OCI-LY1 (cell line): Measurements from ENCODE around the gene ZBTB21.

Source experiments
- H2AFZ ChIP-seq: fragments of 200-600 bp; sonication (generic), shearing (Covaris generic); 2 replicates; pipeline ENCODE4 v1.6.0; 2014; ENCODE audit warnings: antibody characterized with exemption, mild to moderate bottlenecking, low read length
- H3F3A ChIP-seq: fragments of 200-600 bp; sonication (generic), shearing (Covaris generic); 2 replicates; pipeline ENCODE4 v1.6.0; 2014; ENCODE audit warnings: mild to moderate bottlenecking, antibody characterized with exemption, low read length, moderate library complexity; ENCODE audit not compliant: insufficient read depth
- H3K27ac ChIP-seq: fragments of 200-600 bp; sonication (generic); 2 replicates; pipeline ENCODE4 v1.5.1; 2014; ENCODE audit warnings: low read length, mixed run types, mild to moderate bottlenecking, low read depth; ENCODE audit not compliant: poor library complexity, severe bottlenecking
- H3K27me3 ChIP-seq: fragments of 200-600 bp; sonication (generic); 2 replicates; pipeline ENCODE4 v1.6.0; 2014; ENCODE audit warnings: antibody characterized with exemption, mild to moderate bottlenecking, low read length, moderate library complexity; ENCODE audit not compliant: insufficient read depth
- H3K36me3 ChIP-seq: fragments of 200-600 bp; sonication (generic); 2 replicates; pipeline ENCODE4 v1.6.1; 2014; ENCODE audit warnings: mild to moderate bottlenecking, antibody characterized with exemption, low read length, moderate library complexity, mixed read lengths; ENCODE audit not compliant: insufficient read depth
- H3K4me1 ChIP-seq: fragments of 200-600 bp; sonication (generic); 2 replicates; pipeline ENCODE4 v1.5.1; 2014; ENCODE audit warnings: mild to moderate bottlenecking, low read length, moderate library complexity; ENCODE audit not compliant: insufficient read depth, severe bottlenecking
- H3K4me2 ChIP-seq: fragments of 200-600 bp; sonication (generic), shearing (Covaris generic); 2 replicates; pipeline ENCODE4 v1.6.1; 2014; ENCODE audit warnings: low read length
- H3K4me3 ChIP-seq: fragments of 200-600 bp; sonication (generic); 2 replicates; pipeline ENCODE4 v1.5.1; 2014; ENCODE audit warnings: low read length, low read depth, mild to moderate bottlenecking, mixed read lengths; ENCODE audit not compliant: poor library complexity, severe bottlenecking
- H3K79me2 ChIP-seq: fragments of 200-600 bp; shearing (Covaris generic); 2 replicates; pipeline ENCODE4 v1.6.1; 2016; ENCODE audit warnings: mixed run types, low read length, mixed read lengths; ENCODE audit not compliant: insufficient read depth
- H3K9ac ChIP-seq: fragments of 200-600 bp; sonication (generic), shearing (Covaris generic); 2 replicates; pipeline ENCODE4 v1.6.1; 2014; ENCODE audit warnings: mild to moderate bottlenecking, low read length, mixed read lengths
- H3K9me2 ChIP-seq: fragments of 200-600 bp; sonication (generic), shearing (Covaris generic); 2 replicates; pipeline ENCODE4 v1.6.1; 2014; ENCODE audit warnings: low read depth, mild to moderate bottlenecking, low read length, mixed read lengths
- H3K9me3 ChIP-seq: fragments of 200-600 bp; shearing (Covaris generic); 2 replicates; pipeline ENCODE4 v1.6.1; 2014; ENCODE audit warnings: low read length, mixed read lengths
- H4K20me1 ChIP-seq: fragments of 200-600 bp; sonication (generic), shearing (Covaris generic); 2 replicates; pipeline ENCODE4 v1.6.0; 2016; ENCODE audit warnings: mild to moderate bottlenecking, low read length; ENCODE audit not compliant: insufficient read depth
- CTCF ChIP-seq: fragments of 200-600 bp; sonication (generic), shearing (Covaris generic); IDR thresholded peaks from 2 replicates; pipeline ENCODE4 v1.5.1; 2017; ENCODE audit warnings: mild to moderate bottlenecking, antibody characterized with exemption, low read length, moderate library complexity, mixed read lengths
- EZH2 ChIP-seq: fragments of 200-600 bp; sonication (generic), shearing (Covaris generic); IDR thresholded peaks from 2 replicates; pipeline ENCODE4 v1.8.0; 2017; ENCODE audit warnings: borderline replicate concordance, mixed run types, mild to moderate bottlenecking, antibody characterized with exemption, low read length, moderate library complexity, mixed read lengths

Gene ZBTB21

GRCh38 chr21:42004406-42005199 lies 5.6 kb downstream of the ZBTB21 start:
- Histone ChIP-seq H3K36me3 (peaks cover 39% of the 10 kb centered on the region), H4K20me1 (no peaks in the 10 kb centered on the region)

GRCh38 chr21:42003051-42003461 lies 7.1 kb downstream of the ZBTB21 start:
- H3K36me3 ChIP-seq = peaks cover 43% of the 10 kb centered on the region
- H3K9ac ChIP-seq = no peak overlapping the region

More at GRCh38 chr21:42004406-42005199, 5.6 kb downstream of the ZBTB21 start:
- Histone ChIP-seq H3K9ac (no peak overlapping the region), H3K27me3 (no peaks in the 10 kb centered on the region), H3K9me2 (no peaks in the 10 kb centered on the region), H3K27ac (no peak overlapping the region), H3F3A (no peaks in the 10 kb centered on the region), H3K9me3 (no peaks in the 10 kb centered on the region), H3K4me3 (no peak overlapping the region), H3K4me2 (no peak overlapping the region), H2AFZ (no peak overlapping the region), H3K4me1 (peaks cover 15% of the 10 kb centered on the region), H3K79me2 (no peaks in the 10 kb centered on the region)
- TF ChIP-seq CTCF (no peak), EZH2 (no peak)

GRCh38 chr21:42002421-42002958 lies 7.7 kb downstream of the ZBTB21 start:
- Histone ChIP-seq H3K4me1 (peaks cover 3% of the 10 kb centered on the region), H3K36me3 (peaks cover 44% of the 10 kb centered on the region), H3K4me3 (no peak overlapping the region), H3K9me3 (no peaks in the 10 kb centered on the region), H3K27ac (no peak overlapping the region), H3K9ac (no peak overlapping the region), H3K9me2 (no peaks in the 10 kb centered on the region), H3K27me3 (no peaks in the 10 kb centered on the region), H4K20me1 (no peaks in the 10 kb centered on the region), H3K79me2 (no peaks in the 10 kb centered on the region), H3K4me2 (no peak overlapping the region), H3F3A (no peaks in the 10 kb centered on the region), H2AFZ (no peak overlapping the region)
- TF ChIP-seq EZH2 = no peak
- no peak for TF ChIP-seq CTCF

More at GRCh38 chr21:42003051-42003461, 7.1 kb downstream of the ZBTB21 start:
- TF ChIP-seq CTCF = no peak
- no peak for TF ChIP-seq EZH2
- H3K4me3 ChIP-seq = no peak overlapping the region
- H3F3A ChIP-seq = no peaks in the 10 kb centered on the region
- H3K79me2 ChIP-seq = no peaks in the 10 kb centered on the region
- H3K9me2 ChIP-seq = no peaks in the 10 kb centered on the region
- H4K20me1 ChIP-seq = no peaks in the 10 kb centered on the region
- no peak overlapping the region for H3K4me2 ChIP-seq
- no peaks in the 10 kb centered on the region for H3K9me3 ChIP-seq
- no peak overlapping the region for H3K27ac ChIP-seq
- H3K27me3 ChIP-seq = no peaks in the 10 kb centered on the region
- H3K4me1 ChIP-seq = peaks cover 7% of the 10 kb centered on the region
- H2AFZ ChIP-seq = no peak overlapping the region
